Ishikawa (cell line): ENCODE measurements around the gene SH3RF2.

Experiments
- CEBPB ChIP-seq: IDR thresholded peaks from 2 replicates; pipeline ENCODE4 v1.6.1; 2012
- CREB1 ChIP-seq: IDR thresholded peaks from 2 replicates; pipeline ENCODE4 v1.6.1; 2012; ENCODE audit warnings: low read depth
- EGR1 ChIP-seq: IDR thresholded peaks from 2 replicates; pipeline ENCODE4 v1.6.1; 2012
- EP300 ChIP-seq: IDR thresholded peaks from 2 replicates; pipeline ENCODE4 v1.6.1; 2012; ENCODE audit warnings: borderline replicate concordance
- FOXM1 ChIP-seq: IDR thresholded peaks from 2 replicates; pipeline ENCODE4 v1.6.1; 2012; ENCODE audit warnings: low read depth, borderline replicate concordance
- MAX ChIP-seq: IDR thresholded peaks from 2 replicates; pipeline ENCODE4 v1.6.1; 2012
- NFIC ChIP-seq: IDR thresholded peaks from 2 replicates; pipeline ENCODE4 v1.6.1; 2012
- RAD21 ChIP-seq: IDR thresholded peaks from 2 replicates; pipeline ENCODE4 v1.6.1; 2012; ENCODE audit warnings: low read depth
- REST ChIP-seq: IDR thresholded peaks from 2 replicates; pipeline ENCODE4 v1.6.1; 2012; ENCODE audit warnings: low read depth, mild to moderate bottlenecking
- TAF1 ChIP-seq: IDR thresholded peaks from 2 replicates; pipeline ENCODE4 v1.6.1; 2012; ENCODE audit warnings: low read depth, mild to moderate bottlenecking
- TCF12 ChIP-seq: IDR thresholded peaks from 2 replicates; pipeline ENCODE4 v1.6.1; 2012; ENCODE audit warnings: low read depth
- TEAD4 ChIP-seq: IDR thresholded peaks from 2 replicates; pipeline ENCODE4 v1.6.1; 2012
- USF1 ChIP-seq: IDR thresholded peaks from 2 replicates; pipeline ENCODE4 v1.6.1; 2012
- YY1 ChIP-seq: IDR thresholded peaks from 2 replicates; pipeline ENCODE4 v1.6.1; 2012; ENCODE audit warnings: low read depth
- ZBTB7A ChIP-seq: IDR thresholded peaks from 2 replicates; pipeline ENCODE4 v1.6.1; 2012; ENCODE audit warnings: low read depth

The SH3RF2 gene

GRCh38 chr5:145903113-145903512 is 33.3 kb upstream of the SH3RF2 start:
- no peak for TF ChIP-seq ZBTB7A
- TF ChIP-seq TCF12 = no peak
- TF ChIP-seq CREB1 = no peak
- TF ChIP-seq CEBPB = no peak
- no peak for TF ChIP-seq FOXM1
- no peak for TF ChIP-seq MAX
- TF ChIP-seq EP300 = no peak
- no peak for TF ChIP-seq USF1

GRCh38 chr5:145903867-145904266 is 32.5 kb upstream of the SH3RF2 start:
- no peak for TF ChIP-seq FOXM1
- no peak for TF ChIP-seq MAX
- TF ChIP-seq YY1 = no peak
- no peak for TF ChIP-seq CREB1
- TF ChIP-seq NFIC = no peak
- TF ChIP-seq TAF1 = no peak
- no peak for TF ChIP-seq TCF12
- TF ChIP-seq REST = no peak
- TF ChIP-seq CEBPB = no peak
- TF ChIP-seq RAD21 = no peak
- TF ChIP-seq ZBTB7A = no peak

GRCh38 chr5:145904743-145905142 is 31.6 kb upstream of the SH3RF2 start:
- TF ChIP-seq EP300 = no peak

- TF ChIP-seq EGR1 (no peak), CREB1 (no peak), RAD21 (no peak), EP300 (no peak), CEBPB (no peak), YY1 (no peak), MAX (no peak), TAF1 (no peak), ZBTB7A (no peak), TCF12 (no peak)
Measured at GRCh38 chr5:145906401-145906800, 30.0 kb upstream of the SH3RF2 start.

- peak; percentile 43 for TF ChIP-seq RAD21
- TF ChIP-seq TEAD4 = no peak
Measured at GRCh38 chr5:145908206-145908960, 28.0 kb upstream of the SH3RF2 start.

GRCh38 chr5:145911164-145911563 is 25.2 kb upstream of the SH3RF2 start:
- no peak for TF ChIP-seq YY1
- TF ChIP-seq RAD21 = no peak
- no peak for TF ChIP-seq TAF1

- no peak for TF ChIP-seq EGR1
Measured at GRCh38 chr5:145912019-145912418, 24.4 kb upstream of the SH3RF2 start.

GRCh38 chr5:145912594-145912993 is 23.8 kb upstream of the SH3RF2 start:
- TF ChIP-seq FOXM1 (no peak), RAD21 (no peak), TAF1 (no peak), CEBPB (no peak), EP300 (no peak), TEAD4 (no peak), REST (no peak)
